ENCODE results near the gene PEG3. TPM values are rescaled to one million over a fixed set of nuclear protein-coding genes. Genes with fewer than 3 reads are reported as not detected.
A peak's percentile ranks its signal among the peaks of the same experiment; 100 is the strongest.

PEG3 gene
- total and polyA plus RNA-seq, 2 of the 13 experiments (the other 11 are each of a cell fraction or from before 2014, with no cell fraction given), result 217 to 394 TPM

- TF ChIP-seq PRDM15 (CRISPR knock-in tag; IDR thresholded peaks at IDR 0.05) (no peak), MNT (IDR thresholded peaks at IDR 0.05) (peak; percentile 34; the same call in 1 of the 2 replicates), ELF3 (CRISPR knock-in tag; IDR thresholded peaks at IDR 0.05) (peak; percentile 92), ZNF484 (CRISPR knock-in tag; IDR thresholded peaks at IDR 0.05; ENCODE audit: borderline replicate concordance, low read depth) (no peak), BATF2 (CRISPR knock-in tag; IDR thresholded peaks at IDR 0.05) (no peak), ZNF775 (CRISPR knock-in tag; IDR thresholded peaks at IDR 0.05; ENCODE audit: borderline replicate concordance) (peak; percentile 34; the same call in 1 of the 2 replicates), SKIL (CRISPR knock-in tag; IDR thresholded peaks at IDR 0.05; ENCODE audit: borderline replicate concordance) (peak; percentile 52; the same call in 1 of the 2 replicates), ZMYM3 (CRISPR knock-in tag; IDR thresholded peaks at IDR 0.05) (peak; percentile 83), RFX3 (CRISPR knock-in tag; IDR thresholded peaks at IDR 0.05) (no peak), TEAD3 (CRISPR knock-in tag; optimal IDR thresholded peaks at IDR 0.05; ENCODE audit: borderline replicate concordance) (peak; percentile 88), ZGPAT (CRISPR knock-in tag; IDR thresholded peaks at IDR 0.05) (peak; percentile 41; the same call in 1 of the 2 replicates), BORCS8-MEF2B (CRISPR knock-in tag; IDR thresholded peaks at IDR 0.05) (0 out of 2 replicates have a peak, but pooled peaks have one; percentile 52), ARHGAP35 (CRISPR knock-in tag; IDR thresholded peaks at IDR 0.05; ENCODE audit: borderline replicate concordance) (no peak), ATM (IDR thresholded peaks at IDR 0.05; ENCODE audit: borderline replicate concordance) (no peak), ZNF747 (CRISPR knock-in tag; IDR thresholded peaks at IDR 0.05; ENCODE audit: borderline replicate concordance) (0 out of 2 replicates have a peak, but pooled peaks have one; percentile 92)
Observed at GRCh38 chr19:56880592-56881190, 40.2 kb upstream of the PEG3 start (continued).

Data from HepG2 (cell line).